ENCODE results near the gene GATA3. TPM values are rescaled to one million over a fixed set of nuclear protein-coding genes. Genes with fewer than 3 reads are reported as not detected.
A peak's percentile ranks its signal among the peaks of the same experiment; 100 is the strongest.

The GATA3 gene
- total and polyA plus RNA-seq, 2 of the 8 experiments (the other 6 are each of a cell fraction or from before 2014, with no cell fraction given), result 0.02 to 0.43 TPM

- Histone ChIP-seq H3K27ac (ENCODE audit: low read depth, low read length) (no peak overlapping the region), H2BK20ac (ENCODE audit: low read length) (no peak overlapping the region), H3K36me3 (ENCODE audit: control insufficient read depth in 2 of 4, insufficient read depth in 4 of 4, low read length in 3 of 4) (no peaks in the 10 kb centered on the region; a peak in 1 of 8 replicates), H3K4me1 (replicated peaks in 1 of 4; ENCODE audit: control insufficient read depth in 3 of 4, insufficient read depth in 4 of 4, low read length in 3 of 4) (peaks cover 9 to 53% (median 29%) of the 10 kb centered on the region in 4 experiments), H4K5ac (ENCODE audit: insufficient read length, low read depth, low read length) (no peak overlapping the region), H3K27me3 (replicated peaks in 1 of 4; ENCODE audit: control insufficient read depth in 3 of 4, extremely low read depth in 1 of 4, insufficient read depth in 3 of 4, low read length in 3 of 4) (peaks cover 89 to 100% (median 100%) of the 10 kb centered on the region in 4 experiments), H2BK120ac (replicated peaks; ENCODE audit: low read depth, low read length) (no peak overlapping the region), H3K4me3 (ENCODE audit: extremely low read depth in 1 of 4, insufficient read depth in 2 of 4, low read depth in 3 of 4, low read length in 4 of 4) (peak overlapping the region; percentile 7 to 58 (median 19); a peak in 6 of 8 replicates), H2BK5ac (ENCODE audit: low read depth, low read length) (no peak overlapping the region), H3K4me2 (ENCODE audit: insufficient read depth in 1 of 2, low read depth in 2 of 2, low read length in 2 of 2) (peak overlapping the region; percentile 59 to 84), H2BK15ac (ENCODE audit: low read length) (no peak overlapping the region; the same call in 1 of the 2 replicates), H3K23ac (ENCODE audit: insufficient read length) (no peak overlapping the region), H2AFZ (ENCODE audit: low read length) (no peak overlapping the region), H4K20me1 (replicated peaks in 1 of 2; ENCODE audit: control insufficient read depth in 1 of 2, insufficient read depth in 2 of 2, low read length in 2 of 2) (peaks cover 25 to 28% of the 10 kb centered on the region in 2 experiments), H2AK5ac (ENCODE audit: low read depth, low read length) (no peak overlapping the region), H3K14ac (ENCODE audit: insufficient read length) (no peak overlapping the region), H3K4ac (replicated peaks; ENCODE audit: insufficient read length, low read depth, low read length) (no peak overlapping the region), H3K9ac (replicated peaks in 1 of 4; ENCODE audit: extremely low read depth in 1 of 4, low read depth in 3 of 4, low read length in 3 of 4) (no peak overlapping the region), H4K8ac (ENCODE audit: extremely low read depth, insufficient read depth, low read length) (no peak overlapping the region), H3K56ac (replicated peaks; ENCODE audit: insufficient read length, low read depth, low read length) (no peak overlapping the region), H4K91ac (replicated peaks; ENCODE audit: insufficient read length, low read length) (no peak overlapping the region), H3K18ac (ENCODE audit: extremely low read depth, low read length) (peak overlapping the region; percentile 24; the same call in 1 of the 2 replicates), H3K79me1 (ENCODE audit: low read depth, low read length) (no peaks in the 10 kb centered on the region; the same call in 1 of the 2 replicates), H3K9me3 (ENCODE audit: insufficient read depth in 2 of 2, low read depth in 1 of 2, low read length in 1 of 2) (no peaks in the 10 kb centered on the region), H3K23me2 (ENCODE audit: low read depth, low read length) (no peaks in the 10 kb centered on the region), H2BK12ac (ENCODE audit: low read depth, low read length) (0 out of 2 replicates have a peak overlapping the region, but pooled peaks have one; percentile 68), H3K79me2 (ENCODE audit: control insufficient read depth in 1 of 2, insufficient read depth in 2 of 2, low read length in 2 of 2) (no peaks in the 10 kb centered on the region)
- POLR2A ChIA-PET (ENCODE audit: partially characterized antibody), result interaction anchor here (1.1 kb wide), 1 partner anchor 17 kb away, joined by 5 read pairs; no protein-coding TSS in a partner anchor
- 3% methylated on average over 30 of the region's 31 CpGs; no CpG with 5 or more reads in 1 of the 2 experiments for WGBS, 2 experiments (ENCODE audit: extremely low coverage in 1 of 2, insufficient coverage in 1 of 2, insufficient read length in 1 of 2, insufficient replicate concordance in 2 of 2, low coverage in 1 of 2, low lambda C conversion rate in 2 of 2, missing lambda C conversion rate in 1 of 2)
- no peak for FAIRE-seq
- peak in 1 of 2 experiments; percentile 76 for DNase-seq (ENCODE audit: low read depth in 1 of 2, low spot score in 2 of 2)
- CTCF ChIA-PET (ENCODE audit: partially characterized antibody), result no interaction called here
- TF ChIP-seq KDM1A (IDR thresholded peaks at IDR 0.05; ENCODE audit: borderline replicate concordance, low read length) (no peak), TEAD4 (IDR thresholded peaks at IDR 0.05; ENCODE audit: low read depth, low read length) (0 out of 2 replicates have a peak, but pooled peaks have one; percentile 20), CTBP2 (IDR thresholded peaks at IDR 0.05; ENCODE audit: borderline replicate concordance, insufficient read depth, insufficient read length, low read length) (no peak), SIX5 (IDR thresholded peaks at IDR 0.05; ENCODE audit: low read depth, low read length) (no peak), GABPA (IDR thresholded peaks at IDR 0.05; ENCODE audit: borderline replicate concordance, insufficient read depth, low read length) (no peak), ATF2 (IDR thresholded peaks at IDR 0.05; ENCODE audit: low read length) (no peak), MAFK (IDR thresholded peaks at IDR 0.05; ENCODE audit: low read depth, low read length) (no peak), RAD21 (IDR thresholded peaks at IDR 0.05 in 1 of 2, conservative IDR thresholded peaks at IDR 0.05 in 1 of 2; ENCODE audit: low read depth in 2 of 2, low read length in 2 of 2) (peak; percentile 36 to 50), JUN (IDR thresholded peaks at IDR 0.05; ENCODE audit: low read depth, low read length) (no peak)
Observed at GRCh38 chr10:8043569-8044306, 10.8 kb upstream of the GATA3 start.

Data from H1 (cell line).